ENCODE results near the gene SSUH2.
"Not testable (repeated sequence)": the region's sequence is repeated elsewhere in the genome, so short reads cannot be mapped to it uniquely, and the experiment has no call there.

SSUH2 gene

DNA sequence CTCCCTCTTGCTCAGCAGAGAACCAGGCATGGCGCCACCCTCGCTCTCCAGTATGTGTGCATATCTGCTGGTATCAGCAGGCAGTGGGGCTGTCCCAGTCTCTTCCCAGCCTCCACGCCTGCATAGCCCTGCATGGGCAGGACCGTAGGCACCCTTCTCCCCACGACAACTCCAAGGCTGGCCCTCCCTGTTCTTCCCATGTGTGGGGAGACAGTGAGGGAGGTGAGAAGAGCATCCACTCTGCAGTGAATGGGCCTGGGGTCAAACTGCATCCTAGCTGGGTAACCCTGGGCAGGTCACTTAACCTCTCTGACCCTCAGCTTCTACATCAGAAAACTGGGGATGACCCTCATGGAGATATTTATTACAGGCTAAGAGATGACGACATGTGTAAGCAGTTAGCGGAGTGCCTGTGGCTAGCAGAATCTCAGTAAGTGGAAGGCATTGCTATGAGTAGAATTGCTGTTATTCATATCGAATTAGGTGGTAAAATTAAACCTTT lies 13.3 kb upstream of the SSUH2 start:
- Histone ChIP-seq H3K4me3 (ENCODE audit: low read length) (peak overlapping the region; percentile 27), H3K4me2 (ENCODE audit: low read length) (peak overlapping the region; percentile 35), H3K36me3 (ENCODE audit: insufficient read depth, low read length) (no peaks in the 10 kb centered on the region), H3K4me1 (ENCODE audit: control insufficient read depth, insufficient read depth, low read length) (peaks cover 35% of the 10 kb centered on the region), H3K9me3 (replicated peaks; ENCODE audit: low read length) (no peaks in the 10 kb centered on the region), H3K9ac (ENCODE audit: low read depth, low read length) (peak overlapping the region; percentile 34), H3K27me3 (ENCODE audit: control insufficient read depth, insufficient read depth, low read length) (no peaks in the 10 kb centered on the region)

DNA sequence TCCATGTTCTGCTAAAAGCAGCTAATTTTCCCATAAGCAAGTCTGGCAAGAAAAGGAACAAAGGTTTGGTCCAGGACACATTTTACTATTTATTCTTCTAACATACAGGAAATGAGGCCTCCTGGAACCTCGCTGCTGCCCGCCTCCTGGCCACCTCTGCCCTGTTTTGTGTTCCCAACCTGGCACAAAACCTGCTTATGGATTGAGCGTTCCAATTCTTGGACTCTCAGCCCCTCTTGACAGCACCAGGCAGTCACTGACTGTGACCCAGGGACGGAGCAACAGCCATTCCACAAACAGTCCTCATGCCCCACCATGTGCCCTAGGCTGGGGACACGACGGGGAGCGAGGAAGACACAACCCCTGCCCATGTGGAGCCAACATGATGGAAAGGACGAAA lies 11.6 kb upstream of the SSUH2 start:
- no peak overlapping the region for H3K4me3 ChIP-seq (ENCODE audit: low read length)
- no peak overlapping the region for H3K4me2 ChIP-seq (ENCODE audit: low read length)
- peaks cover 33% of the 10 kb centered on the region for H3K4me1 ChIP-seq (ENCODE audit: control insufficient read depth, insufficient read depth, low read length)
- no peak overlapping the region for H3K9ac ChIP-seq (ENCODE audit: low read depth, low read length)
- no peaks in the 10 kb centered on the region for H3K36me3 ChIP-seq (ENCODE audit: insufficient read depth, low read length)
- H3K27me3 ChIP-seq (ENCODE audit: control insufficient read depth, insufficient read depth, low read length) = peaks cover 5% of the 10 kb centered on the region
- no peaks in the 10 kb centered on the region for H3K9me3 ChIP-seq (replicated peaks; ENCODE audit: low read length)

DNA sequence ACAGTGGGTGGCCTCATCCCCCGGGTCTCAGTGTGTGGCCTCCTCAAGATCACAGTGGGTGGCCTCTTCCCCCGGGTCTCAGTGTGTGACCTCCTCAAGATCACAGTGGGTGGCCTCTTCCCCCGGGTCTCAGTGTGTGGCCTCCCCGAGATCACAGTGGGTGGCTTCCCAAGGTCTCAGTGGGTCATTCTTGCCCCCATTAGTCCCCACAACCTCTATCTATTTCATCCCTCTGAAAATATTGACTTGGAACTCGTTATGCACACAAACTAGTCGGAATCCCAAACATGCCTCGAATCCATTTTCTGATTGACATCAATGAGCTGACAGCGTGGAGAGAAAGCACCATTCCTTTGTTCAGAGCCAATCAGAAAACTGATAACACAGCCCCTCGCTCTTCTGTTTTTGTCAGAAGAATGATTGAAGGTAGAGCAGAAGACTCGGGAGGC lies 10.8 kb upstream of the SSUH2 start:
- Histone ChIP-seq H3K27me3 (ENCODE audit: control insufficient read depth, insufficient read depth, low read length) (peaks cover 5% of the 10 kb centered on the region), H3K9ac (ENCODE audit: low read depth, low read length) (no peak overlapping the region), H3K4me3 (ENCODE audit: low read length) (no peak overlapping the region), H3K9me3 (replicated peaks; ENCODE audit: low read length) (no peaks in the 10 kb centered on the region), H3K4me1 (ENCODE audit: control insufficient read depth, insufficient read depth, low read length) (peaks cover 25% of the 10 kb centered on the region), H3K36me3 (ENCODE audit: insufficient read depth, low read length) (no peaks in the 10 kb centered on the region), H3K4me2 (ENCODE audit: low read length) (no peak overlapping the region)

DNA sequence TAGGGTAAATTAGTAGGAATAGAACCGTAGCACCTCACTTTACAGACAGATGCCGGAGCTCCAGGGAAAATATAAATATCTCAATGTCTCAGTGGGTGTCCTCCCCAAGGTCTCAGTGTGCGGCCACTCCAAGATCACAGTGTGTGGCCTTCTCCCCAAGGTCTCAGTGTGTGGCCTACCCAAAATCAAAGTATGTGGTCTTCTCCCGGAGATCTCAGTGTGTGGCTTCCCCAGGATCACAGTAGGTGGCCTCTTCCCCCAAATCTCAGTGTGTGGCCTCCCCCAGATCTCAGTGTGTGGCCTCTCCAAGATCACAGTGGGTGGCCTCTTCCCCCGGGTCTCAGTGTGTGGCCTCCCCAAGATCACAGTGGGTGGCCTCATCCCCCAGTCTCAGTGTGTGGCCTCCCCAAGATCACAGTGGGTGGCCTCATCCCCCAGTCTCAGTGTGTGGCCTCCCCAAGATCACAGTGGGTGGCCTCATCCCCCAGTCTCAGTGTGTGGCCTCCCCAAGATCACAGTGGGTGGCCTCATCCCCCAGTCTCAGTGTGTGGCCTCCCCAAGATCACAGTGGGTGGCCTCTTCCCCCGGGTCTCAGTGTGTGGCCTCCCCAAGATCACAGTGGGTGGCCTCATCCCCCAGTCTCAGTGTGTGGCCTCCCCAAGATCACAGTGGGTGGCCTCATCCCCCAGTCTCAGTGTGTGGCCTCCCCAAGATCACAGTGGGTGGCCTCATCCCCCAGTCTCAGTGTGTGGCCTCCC lies 10.2 kb upstream of the SSUH2 start:
- H3K36me3 ChIP-seq (ENCODE audit: insufficient read depth, low read length); H3K9me3 ChIP-seq (replicated peaks; ENCODE audit: low read length); H3K27me3 ChIP-seq (ENCODE audit: control insufficient read depth, insufficient read depth, low read length); H3K9ac ChIP-seq (ENCODE audit: low read depth, low read length); H3K4me3 ChIP-seq (ENCODE audit: low read length); H3K4me2 ChIP-seq (ENCODE audit: low read length): not testable (repeated sequence)
- peaks cover 18% of the 10 kb centered on the region for H3K4me1 ChIP-seq (ENCODE audit: control insufficient read depth, insufficient read depth, low read length)

DNA sequence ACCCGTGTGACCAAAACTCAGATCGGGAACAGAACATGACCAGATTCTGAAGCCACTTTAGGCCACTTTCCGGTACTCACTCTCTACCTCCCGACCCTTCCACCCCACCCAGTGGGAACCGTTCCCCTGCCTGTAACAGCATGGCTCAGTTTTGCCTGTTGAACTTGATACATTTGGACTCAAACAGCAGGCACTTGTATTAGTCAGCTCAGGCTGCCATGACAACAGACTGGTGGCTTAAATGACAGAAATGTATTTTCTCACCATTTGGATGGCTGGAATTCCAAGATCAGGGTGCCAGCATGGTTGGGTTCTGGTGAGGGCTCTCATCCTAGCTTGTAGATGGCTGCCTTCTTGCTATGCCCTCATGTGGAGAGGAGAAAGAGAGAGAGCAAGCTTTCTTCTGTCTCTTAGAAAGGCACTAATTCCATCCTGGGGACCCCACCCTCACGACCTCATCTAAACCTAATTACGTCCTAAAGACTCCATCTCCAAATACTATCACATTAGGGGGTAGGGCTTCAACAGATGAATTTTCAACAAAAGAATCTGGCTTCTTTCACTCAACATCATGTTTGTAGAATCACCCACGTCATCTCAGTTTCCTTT lies 9.3 kb upstream of the SSUH2 start:
- Histone ChIP-seq H3K36me3 (ENCODE audit: insufficient read depth, low read length) (no peaks in the 10 kb centered on the region), H3K4me3 (ENCODE audit: low read length) (no peak overlapping the region), H3K9ac (ENCODE audit: low read depth, low read length) (no peak overlapping the region), H3K27me3 (ENCODE audit: control insufficient read depth, insufficient read depth, low read length) (peaks cover 5% of the 10 kb centered on the region), H3K4me1 (ENCODE audit: control insufficient read depth, insufficient read depth, low read length) (peaks cover 12% of the 10 kb centered on the region), H3K4me2 (ENCODE audit: low read length) (no peak overlapping the region), H3K9me3 (replicated peaks; ENCODE audit: low read length) (no peaks in the 10 kb centered on the region)

DNA sequence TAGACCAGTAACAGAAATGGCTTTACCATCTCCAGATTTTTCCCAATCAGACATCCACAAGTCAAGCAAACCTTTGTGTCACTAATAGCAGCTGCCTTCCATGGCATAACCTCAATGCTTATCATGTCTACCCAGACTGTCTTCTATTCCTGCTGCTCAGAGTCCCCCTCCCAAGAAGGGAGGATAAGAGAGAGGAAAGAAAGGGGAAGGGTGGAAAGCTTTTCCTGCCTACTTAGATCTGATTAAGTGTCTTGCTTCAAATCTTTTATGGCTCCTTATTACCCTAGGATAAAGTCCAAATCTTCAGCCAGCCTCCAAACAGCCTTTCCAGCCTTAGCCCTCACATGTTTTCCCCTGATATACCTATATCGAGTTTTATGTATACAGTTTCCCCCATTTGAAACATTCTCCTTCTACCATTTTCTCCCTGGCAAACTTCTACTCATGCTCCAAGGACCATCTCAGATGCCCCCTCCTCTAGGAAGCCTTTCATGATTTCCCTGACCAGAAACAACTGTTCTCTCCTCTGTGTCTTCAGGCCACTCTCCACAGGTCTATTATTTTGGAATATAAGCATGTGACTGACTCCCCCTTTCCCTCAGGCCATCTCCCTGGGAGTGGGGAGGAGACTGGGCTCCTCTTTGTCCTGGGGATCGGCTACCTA lies 7.9 kb upstream of the SSUH2 start:
- no peak overlapping the region for H3K4me3 ChIP-seq (ENCODE audit: low read length)
- H3K36me3 ChIP-seq (ENCODE audit: insufficient read depth, low read length) = no peaks in the 10 kb centered on the region
- no peak overlapping the region for H3K4me2 ChIP-seq (ENCODE audit: low read length)
- H3K9me3 ChIP-seq (replicated peaks; ENCODE audit: low read length) = no peaks in the 10 kb centered on the region
- no peaks in the 10 kb centered on the region for H3K4me1 ChIP-seq (ENCODE audit: control insufficient read depth, insufficient read depth, low read length)
- H3K9ac ChIP-seq (ENCODE audit: low read depth, low read length) = no peak overlapping the region
- H3K27me3 ChIP-seq (ENCODE audit: control insufficient read depth, insufficient read depth, low read length) = peaks cover 5% of the 10 kb centered on the region

DNA sequence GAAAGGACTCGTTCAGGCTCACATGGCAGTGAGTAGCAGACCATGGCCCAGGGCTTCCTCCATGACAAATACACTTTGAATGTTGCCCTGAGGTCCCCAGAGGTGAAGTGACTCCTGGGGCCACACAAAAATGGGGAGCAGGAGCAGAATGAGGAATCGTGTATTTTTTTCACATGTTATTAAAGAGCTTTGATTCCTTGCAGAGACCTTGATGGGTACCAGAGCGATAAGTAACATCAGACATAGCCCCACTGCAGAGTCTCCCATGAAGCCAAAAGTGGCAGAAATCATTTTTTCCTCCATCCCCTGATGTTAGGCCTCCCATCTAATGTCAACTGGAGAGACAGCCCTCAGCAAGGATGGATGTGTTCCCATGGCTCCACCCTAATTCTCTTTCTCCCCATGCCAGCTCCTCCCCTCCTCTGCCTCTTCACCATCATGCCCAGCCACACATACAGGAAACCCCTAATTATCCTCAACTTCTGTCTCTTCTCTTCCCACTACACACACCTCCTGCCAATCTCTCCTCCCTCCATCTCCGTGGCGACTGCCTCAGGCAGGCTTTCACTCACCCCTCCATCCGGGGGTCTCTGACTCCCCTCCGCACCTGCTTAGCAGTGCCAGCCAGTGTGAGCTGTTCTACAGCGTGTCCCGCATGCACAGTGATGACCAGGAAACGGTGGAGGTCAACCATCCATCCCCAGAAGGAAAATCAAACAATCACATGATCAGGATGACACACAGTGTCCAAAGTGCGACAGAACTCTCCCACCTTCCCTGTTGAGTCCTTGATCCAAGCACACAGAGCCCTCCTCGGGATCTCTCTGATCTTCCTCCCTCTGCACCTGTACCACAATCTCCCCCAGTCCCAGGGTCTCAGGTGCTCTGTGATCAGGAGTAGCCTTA lies 7.1 kb upstream of the SSUH2 start:
- Histone ChIP-seq H3K4me2 (ENCODE audit: low read length) (no peak overlapping the region), H3K36me3 (ENCODE audit: insufficient read depth, low read length) (no peaks in the 10 kb centered on the region), H3K27me3 (ENCODE audit: control insufficient read depth, insufficient read depth, low read length) (peaks cover 5% of the 10 kb centered on the region), H3K9me3 (replicated peaks; ENCODE audit: low read length) (no peaks in the 10 kb centered on the region), H3K4me3 (ENCODE audit: low read length) (no peak overlapping the region), H3K9ac (ENCODE audit: low read depth, low read length) (no peak overlapping the region), H3K4me1 (ENCODE audit: control insufficient read depth, insufficient read depth, low read length) (no peaks in the 10 kb centered on the region)

DNA sequence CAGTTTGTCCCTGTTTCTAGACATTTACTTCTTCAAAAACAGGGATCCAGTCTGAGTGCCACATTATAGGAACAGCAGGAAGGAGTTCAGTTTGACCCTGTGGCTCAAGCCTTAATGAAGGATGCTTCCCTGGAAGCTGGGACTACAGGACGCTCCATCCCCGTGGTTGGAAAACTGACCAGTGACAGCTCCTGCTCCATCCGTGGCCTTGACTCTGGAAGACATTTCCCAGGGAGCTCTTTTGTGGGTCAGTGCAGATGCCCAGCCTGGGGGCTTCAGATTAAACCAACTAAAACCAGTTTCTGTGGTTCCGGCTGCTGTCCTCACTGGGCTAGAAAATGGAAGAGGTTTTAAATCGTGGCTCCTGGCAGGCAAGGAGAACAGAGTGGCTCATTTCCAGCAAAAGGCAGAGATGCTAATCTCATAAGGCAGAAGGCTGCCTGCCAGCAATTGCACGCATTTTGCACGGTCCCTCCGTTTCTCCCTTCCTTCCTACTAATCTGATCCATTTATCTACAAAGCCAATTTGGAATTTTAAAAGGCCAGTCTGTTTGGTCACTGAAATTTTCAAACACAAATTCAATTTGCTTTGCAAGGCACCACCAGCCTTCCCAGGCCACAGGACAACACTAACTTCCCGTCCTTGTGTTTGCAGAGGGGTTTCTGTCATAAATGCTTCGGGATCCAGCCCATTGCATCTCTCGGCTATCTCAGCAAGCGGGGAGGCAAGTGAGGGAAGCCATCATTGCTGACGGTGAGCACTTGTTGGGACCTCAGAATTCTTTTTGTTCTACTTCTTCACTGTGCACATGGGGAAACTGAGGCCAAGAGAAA lies 6.2 kb upstream of the SSUH2 start:
- H3K9ac ChIP-seq (ENCODE audit: low read depth, low read length) = no peak overlapping the region
- H3K4me1 ChIP-seq (ENCODE audit: control insufficient read depth, insufficient read depth, low read length) = no peaks in the 10 kb centered on the region
- H3K27me3 ChIP-seq (ENCODE audit: control insufficient read depth, insufficient read depth, low read length) = peaks cover 5% of the 10 kb centered on the region
- H3K4me2 ChIP-seq (ENCODE audit: low read length) = no peak overlapping the region
- no peak overlapping the region for H3K4me3 ChIP-seq (ENCODE audit: low read length)
- no peaks in the 10 kb centered on the region for H3K9me3 ChIP-seq (replicated peaks; ENCODE audit: low read length)
- H3K36me3 ChIP-seq (ENCODE audit: insufficient read depth, low read length) = no peaks in the 10 kb centered on the region

DNA sequence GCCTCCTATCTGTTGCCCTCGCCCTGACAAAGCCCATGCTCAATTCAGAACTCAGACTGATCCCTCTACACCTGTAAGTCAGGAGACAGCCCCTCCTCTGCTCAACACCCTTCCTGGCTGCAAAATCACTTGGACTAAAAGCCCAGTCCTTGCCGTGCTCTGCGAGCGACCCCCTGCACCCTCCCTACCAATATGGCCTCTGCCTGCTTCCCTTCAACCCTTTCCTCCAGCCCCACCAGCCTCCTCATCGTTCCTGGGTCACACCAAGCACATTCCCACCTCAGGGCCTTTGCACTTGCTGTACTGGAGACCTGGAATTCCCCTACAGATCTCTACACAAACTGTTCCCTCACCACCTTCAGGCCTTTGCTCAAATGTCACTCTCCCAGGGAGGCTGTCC lies 5.2 kb upstream of the SSUH2 start:
- H3K36me3 ChIP-seq (ENCODE audit: insufficient read depth, low read length) = no peaks in the 10 kb centered on the region
- no peak overlapping the region for H3K4me3 ChIP-seq (ENCODE audit: low read length)
- H3K4me2 ChIP-seq (ENCODE audit: low read length) = no peak overlapping the region
- H3K9ac ChIP-seq (ENCODE audit: low read depth, low read length) = no peak overlapping the region
- peaks cover 5% of the 10 kb centered on the region for H3K27me3 ChIP-seq (ENCODE audit: control insufficient read depth, insufficient read depth, low read length)
- no peaks in the 10 kb centered on the region for H3K4me1 ChIP-seq (ENCODE audit: control insufficient read depth, insufficient read depth, low read length)
- no peaks in the 10 kb centered on the region for H3K9me3 ChIP-seq (replicated peaks; ENCODE audit: low read length)

DNA sequence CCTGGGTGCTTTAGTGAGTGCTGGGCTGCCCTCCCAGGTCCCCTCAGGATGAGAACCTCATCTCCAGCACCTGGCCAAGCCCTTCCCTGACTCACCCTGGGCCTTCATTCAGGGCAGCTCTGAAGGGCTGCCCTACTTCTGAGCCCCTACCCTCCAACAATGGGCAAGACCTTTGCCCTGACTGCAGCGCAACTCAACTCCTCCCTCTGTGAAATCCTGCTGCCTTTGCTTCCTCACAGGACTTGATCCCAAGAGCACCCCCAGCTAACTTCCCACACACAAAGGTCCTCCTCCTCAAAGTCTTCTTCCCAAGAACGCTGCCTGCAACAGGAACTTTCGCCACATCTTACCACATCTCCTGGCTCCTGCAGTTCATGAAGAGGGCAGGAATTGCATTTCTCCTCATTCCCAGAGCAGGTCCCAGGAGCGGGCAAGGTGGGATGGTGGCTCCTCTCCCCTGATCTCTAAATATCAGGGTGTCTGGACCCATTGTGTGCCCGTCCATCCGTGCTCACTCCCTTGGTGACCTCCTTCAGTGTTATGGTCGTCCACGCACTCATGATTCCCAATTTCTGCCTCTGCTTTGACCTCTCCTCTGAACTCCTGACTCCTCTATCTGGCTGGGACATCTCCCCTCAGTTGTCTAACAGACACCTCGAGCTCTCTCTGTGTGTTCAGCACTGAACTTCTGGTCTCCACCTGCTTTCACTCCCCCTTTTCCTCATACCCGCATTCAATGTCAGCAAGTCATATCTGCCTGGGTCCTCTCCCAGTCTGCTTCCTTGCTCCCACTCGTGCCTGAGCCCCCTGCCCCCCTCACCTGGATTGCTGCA lies 4.5 kb upstream of the SSUH2 start:
- H3K4me2 ChIP-seq (ENCODE audit: low read length) = no peak overlapping the region
- no peak overlapping the region for H3K4me3 ChIP-seq (ENCODE audit: low read length)
- no peaks in the 10 kb centered on the region for H3K4me1 ChIP-seq (ENCODE audit: control insufficient read depth, insufficient read depth, low read length)
- no peak overlapping the region for H3K9ac ChIP-seq (ENCODE audit: low read depth, low read length)
- no peaks in the 10 kb centered on the region for H3K9me3 ChIP-seq (replicated peaks; ENCODE audit: low read length)
- no peaks in the 10 kb centered on the region for H3K36me3 ChIP-seq (ENCODE audit: insufficient read depth, low read length)
- peaks cover 11% of the 10 kb centered on the region for H3K27me3 ChIP-seq (ENCODE audit: control insufficient read depth, insufficient read depth, low read length)
